GM12878 (cell line): ENCODE results near the gene CBFA2T3. TPM values are rescaled to one million over a fixed set of nuclear protein-coding genes. Genes with fewer than 3 reads are reported as not detected.

Experiments used
- ATAC-seq: fragments of 200-7000 bp; cut with Tn5 transposase; 3 replicates; pipeline ENCODE4 v1.9.1; 2020; ENCODE audit warnings: mild to moderate bottlenecking, moderate library complexity
- BruUV-seq: library from RNA; stranded (reverse); fragments of 400-500 nt; replicated peaks from 2 replicates; lab custom pipeline; 2021; lab: Mats Ljungman, UMichigan
- CTCF ChIA-PET: fragments of 300-600 bp; sonication (Branson Sonifier 250); formaldehyde crosslinking; extraction: SDS; loops from one replicate; lab custom pipeline; 2021; ENCODE audit warnings: inconsistent platforms; lab: Yijun Ruan, JAX
- POLR2A ChIA-PET: fragments of 350-600 bp; formaldehyde crosslinking; extraction: SDS; loops from one replicate; lab custom pipeline; 2021; ENCODE audit warnings: inconsistent platforms; lab: Charles Lee
- RAD21 ChIA-PET: fragments of 300-600 bp; sonication (Branson Sonifier 250); formaldehyde crosslinking; loops from one replicate; lab custom pipeline; 2023; ENCODE audit warnings: antibody characterized with exemption; ENCODE audit not compliant: unreplicated experiment; lab: Charles Lee
- SMC1A ChIA-PET: fragments of 300-600 bp; sonication (Branson Sonifier 250); formaldehyde crosslinking; loops from one replicate; lab custom pipeline; 2023; ENCODE audit not compliant: unreplicated experiment, uncharacterized antibody; lab: Charles Lee
- DNase-seq: peaks from one replicate; pipeline ENCODE4 v3.0.0-alpha.2; 2011; ENCODE audit warnings: low read depth, low spot score
- FAIRE-seq: peaks from 3 replicates; lab custom pipeline; 2011; peaks lifted over from hg19 to GRCh38; lab: Jason Lieb, UNC
- H2AFZ ChIP-seq: 2 replicates; pipeline ENCODE4 v1.6.0; 2011; ENCODE audit warnings: low read depth, low read length, control low read depth; ENCODE audit not compliant: control insufficient read depth
- H3K27ac ChIP-seq: 2 replicates; pipeline ENCODE4 v1.5.1; 2011; ENCODE audit warnings: control low read depth; ENCODE audit not compliant: control insufficient read depth, insufficient read depth
- H3K27me3 ChIP-seq, 2 experiments: replicated peaks in 1 of 2; 2 replicates each; pipeline versions ENCODE4 v1.6.0 to v1.6.1; 2011; ENCODE audit warnings: low read length in 1 of 2; ENCODE audit not compliant: control insufficient read depth in 2 of 2, insufficient read depth in 2 of 2
- H3K36me3 ChIP-seq, 2 experiments: 2 replicates each; pipeline ENCODE4 v1.5.1; 2011; ENCODE audit warnings: low read length in 1 of 2; ENCODE audit not compliant: control insufficient read depth in 2 of 2, insufficient read depth in 2 of 2
- H3K4me1 ChIP-seq: 2 replicates; pipeline ENCODE4 v1.6.1; 2011; ENCODE audit warnings: mild to moderate bottlenecking, low read length, moderate library complexity, mixed read lengths; ENCODE audit not compliant: control insufficient read depth, insufficient read depth
- H3K4me2 ChIP-seq: 2 replicates; pipeline ENCODE4 v1.6.0; 2011; ENCODE audit warnings: control low read depth; ENCODE audit not compliant: control insufficient read depth, insufficient read depth
- H3K4me3 ChIP-seq: fragments of 200-600 bp; sonication (generic); 2 replicates; pipeline ENCODE4 v1.5.1; 2016
- H3K79me2 ChIP-seq: 2 replicates; pipeline ENCODE4 v1.6.0; 2011; ENCODE audit warnings: low read length; ENCODE audit not compliant: control insufficient read depth, insufficient read depth
- H3K9ac ChIP-seq: 2 replicates; pipeline ENCODE4 v1.8.0; 2011; ENCODE audit warnings: low read length, control low read depth, mixed read lengths; ENCODE audit not compliant: control insufficient read depth, insufficient read depth
- H3K9me3 ChIP-seq: replicated peaks from 3 replicates; pipeline ENCODE4 v1.5.1; 2011; ENCODE audit warnings: mild to moderate bottlenecking, low read length; ENCODE audit not compliant: control insufficient read depth, insufficient read depth
- H4K20me1 ChIP-seq: 2 replicates; pipeline ENCODE4 v1.6.0; 2011; ENCODE audit not compliant: control insufficient read depth, insufficient read depth
- BACH1 ChIP-seq: fragments of 450-650 bp; IDR thresholded peaks from 2 replicates; pipeline ENCODE4 v1.6.1; 2017; ENCODE audit warnings: mild to moderate bottlenecking, borderline replicate concordance
- BMI1 ChIP-seq: fragments of 450-650 bp; IDR thresholded peaks from 2 replicates; pipeline ENCODE4 v1.6.1; 2016; ENCODE audit warnings: mild to moderate bottlenecking, moderate library complexity, borderline replicate concordance
- CBX5 ChIP-seq: sonication (generic); IDR thresholded peaks from 2 replicates; pipeline ENCODE4 v1.6.1; 2016; ENCODE audit warnings: low read depth, moderate library complexity, mild to moderate bottlenecking, inconsistent platforms
- CEBPB ChIP-seq, 2 experiments: fragments of 150-350 bp in 1 of 2; IDR thresholded peaks; 2 replicates each; pipeline ENCODE4 v1.6.1; 2012 to 2014; ENCODE audit warnings: low read depth in 2 of 2, low read length in 2 of 2, borderline replicate concordance in 1 of 2, inconsistent platforms in 1 of 2
- GATAD2B ChIP-seq: fragments of 450-650 bp; conservative IDR thresholded peaks from 2 replicates; pipeline ENCODE4 v1.6.1; 2017; ENCODE audit warnings: low read depth, mild to moderate bottlenecking, moderate library complexity
- POU2F2 ChIP-seq: IDR thresholded peaks from 3 replicates; pipeline ENCODE4 v1.6.1; 2011; ENCODE audit warnings: low read depth, mild to moderate bottlenecking, low read length, borderline replicate concordance
- RBBP5 ChIP-seq: fragments of 200-600 bp; sonication (generic); conservative IDR thresholded peaks from 2 replicates; pipeline ENCODE4 v1.6.1; 2016
- TCF3 ChIP-seq: IDR thresholded peaks from 2 replicates; pipeline ENCODE4 v1.6.1; 2012; ENCODE audit warnings: low read depth, mild to moderate bottlenecking, low read length, borderline replicate concordance; ENCODE audit not compliant: insufficient read depth
- WGBS: methylation state at CpG from one replicate; pipeline ENCODE4 v1.1.6; 2016; ENCODE audit warnings: low lambda C conversion rate; ENCODE audit not compliant: insufficient replicate concordance, insufficient coverage; ENCODE audit errors: missing lambda C conversion rate; 5-methylcytosine and 5-hydroxymethylcytosine counted together
- in situ Hi-C: fragments of 300-500 bp; cut with MboI; formaldehyde crosslinking; loops from 9 replicates; pipeline ENCODE4 v1.14.3; 2018; ENCODE audit warnings: mixed read lengths
- intact Hi-C: fragments of 100-400 bp; cut with micrococcal nuclease; formaldehyde crosslinking; loops from one replicate; pipeline ENCODE4 v1.14.2; 2022; ENCODE audit not compliant: unreplicated experiment
- polyA plus RNA-seq, 11 experiments: library from polyadenylated mRNA; depleted of rRNA in 4 of 11; unstranded in 6 of 11; stranded (reverse) in 5 of 11; fragments of >200 nt; fragmentation: Nextera tagmentation in 4 of 11; fragmentation: Illumina TruSeq in 1 of 11; extraction: Ambion mirVana in 4 of 11; extraction: Trizol in 1 of 11; gene quantifications; 1 replicate in 1 of 11; 2 replicates in 10 of 11; pipeline versions ENCODE4 v1.2.1 to v1.2.3, GENCODE V29; 2011 to 2016; ENCODE audit warnings: inconsistent platforms in 2 of 11, missing spikeins in 2 of 11, low read depth in 1 of 11
- total RNA-seq, 4 experiments: library from RNA; depleted of rRNA in 3 of 4; stranded (reverse); fragments of >200 nt in 3 of 4; fragmentation: Illumina TruSeq in 1 of 4; extraction: Trizol in 1 of 4; gene quantifications; 2 replicates each; pipeline versions ENCODE4 v1.2.1 to v1.2.3, GENCODE V29; 2013 to 2021
- TF ChIP-seq, protein P1 (sequence below): IDR thresholded peaks from 2 replicates; pipeline ENCODE4 v1.6.1; 2011; ENCODE audit warnings: borderline replicate concordance, low read depth, mild to moderate bottlenecking, moderate library complexity, low read length; ENCODE audit not compliant: insufficient read depth, poor library complexity, severe bottlenecking
- TF ChIP-seq, protein P2 (sequence below): fragments of 450-650 bp; IDR thresholded peaks from 2 replicates; pipeline ENCODE4 v1.6.1; 2016; ENCODE audit warnings: mild to moderate bottlenecking
- TF ChIP-seq, protein P3 (sequence below): IDR thresholded peaks from 2 replicates; pipeline ENCODE4 v1.6.1; 2012; ENCODE audit warnings: low read depth, low read length, improper control_type of control experiment
- TF ChIP-seq, protein P4 (sequence below): IDR thresholded peaks from 2 replicates; pipeline ENCODE4 v1.6.1; 2012; ENCODE audit warnings: low read depth, low read length, improper control_type of control experiment
- TF ChIP-seq, protein P5 (sequence below): fragments of 450-650 bp; IDR thresholded peaks from 2 replicates; pipeline ENCODE4 v1.6.1; 2017; ENCODE audit warnings: antibody characterized with exemption, mild to moderate bottlenecking, moderate library complexity

Gene CBFA2T3
- total and polyA plus RNA-seq, 10 of the 15 experiments (the other 5 are each of a cell fraction or from before 2014, with no cell fraction given), result 0.69 to 42.6 (median 4.5) TPM

DNA sequence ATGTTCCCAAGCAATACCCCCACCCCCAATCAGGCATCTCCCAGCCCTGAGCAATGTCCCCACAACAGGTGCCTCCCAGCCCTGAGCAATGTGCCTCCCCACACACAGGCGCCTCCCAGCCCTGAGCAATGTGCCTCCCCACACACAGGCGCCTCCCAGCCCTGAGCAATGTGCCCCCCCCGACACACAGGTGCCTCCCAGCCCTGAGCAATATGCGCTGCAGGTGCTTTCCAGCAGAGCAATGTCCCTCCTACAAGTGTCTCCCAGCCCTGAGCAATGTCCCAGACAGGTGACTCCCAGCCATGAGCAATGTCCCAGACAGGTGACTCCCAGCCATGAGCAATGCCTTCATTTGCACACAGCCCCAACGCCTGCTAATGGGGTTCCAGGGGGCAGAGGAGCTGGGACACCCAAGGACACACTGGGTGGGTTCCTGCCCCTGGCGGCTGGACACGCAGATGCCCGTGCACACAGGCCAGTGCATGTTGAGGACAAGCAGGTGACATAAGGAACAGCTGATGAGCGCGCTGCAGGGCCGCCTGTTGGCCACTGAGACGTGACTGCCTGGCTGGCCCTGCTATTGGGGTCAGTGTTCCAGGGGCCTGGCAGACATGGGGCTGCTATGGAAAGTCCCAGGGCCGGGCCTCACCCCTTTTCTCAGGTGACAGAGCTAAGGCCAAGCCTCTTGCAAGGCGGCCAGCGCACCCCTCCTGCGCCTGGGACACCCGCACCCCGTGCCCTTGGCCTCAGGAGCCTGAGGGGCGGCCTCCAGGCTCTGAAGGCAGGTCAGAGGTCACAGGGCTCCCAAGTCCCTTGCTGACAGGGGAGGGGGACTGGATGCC is 83.7 kb downstream of the CBFA2T3 start (continued):
- TF ChIP-seq, protein P1, sequence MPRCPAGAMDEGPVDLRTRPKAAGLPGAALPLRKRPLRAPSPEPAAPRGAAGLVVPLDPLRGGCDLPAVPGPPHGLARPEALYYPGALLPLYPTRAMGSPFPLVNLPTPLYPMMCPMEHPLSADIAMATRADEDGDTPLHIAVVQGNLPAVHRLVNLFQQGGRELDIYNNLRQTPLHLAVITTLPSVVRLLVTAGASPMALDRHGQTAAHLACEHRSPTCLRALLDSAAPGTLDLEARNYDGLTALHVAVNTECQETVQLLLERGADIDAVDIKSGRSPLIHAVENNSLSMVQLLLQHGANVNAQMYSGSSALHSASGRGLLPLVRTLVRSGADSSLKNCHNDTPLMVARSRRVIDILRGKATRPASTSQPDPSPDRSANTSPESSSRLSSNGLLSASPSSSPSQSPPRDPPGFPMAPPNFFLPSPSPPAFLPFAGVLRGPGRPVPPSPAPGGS, result peak; percentile 94
- TF ChIP-seq TCF3, result 0 out of 2 replicates have a peak, but pooled peaks have one; percentile 58
- TF ChIP-seq, protein P2, sequence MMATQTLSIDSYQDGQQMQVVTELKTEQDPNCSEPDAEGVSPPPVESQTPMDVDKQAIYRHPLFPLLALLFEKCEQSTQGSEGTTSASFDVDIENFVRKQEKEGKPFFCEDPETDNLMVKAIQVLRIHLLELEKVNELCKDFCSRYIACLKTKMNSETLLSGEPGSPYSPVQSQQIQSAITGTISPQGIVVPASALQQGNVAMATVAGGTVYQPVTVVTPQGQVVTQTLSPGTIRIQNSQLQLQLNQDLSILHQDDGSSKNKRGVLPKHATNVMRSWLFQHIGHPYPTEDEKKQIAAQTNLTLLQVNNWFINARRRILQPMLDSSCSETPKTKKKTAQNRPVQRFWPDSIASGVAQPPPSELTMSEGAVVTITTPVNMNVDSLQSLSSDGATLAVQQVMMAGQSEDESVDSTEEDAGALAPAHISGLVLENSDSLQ, result no peak

DNA sequence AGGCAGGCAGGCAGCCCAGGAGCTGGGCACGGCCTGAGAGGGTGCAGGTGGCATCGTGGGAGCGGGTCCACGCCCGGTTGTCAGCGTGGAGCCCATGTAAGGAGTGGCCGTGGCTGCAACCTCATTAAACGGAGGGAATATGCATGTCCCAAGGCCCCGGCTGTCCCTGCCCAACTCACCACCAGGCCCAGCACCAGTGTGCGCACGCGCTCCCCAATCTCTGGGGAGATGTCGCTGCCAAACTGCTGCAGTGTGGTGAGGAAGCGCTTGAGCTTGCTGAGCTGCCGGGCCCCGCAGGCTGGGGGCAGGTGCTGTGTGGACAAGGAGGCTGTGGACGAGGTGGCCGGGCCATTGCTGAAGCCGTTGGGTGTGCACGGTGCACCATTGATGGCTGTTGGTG is 84.9 kb downstream of the CBFA2T3 start:
- WGBS, result 95% methylated on average over 20 of the region's 20 CpGs
- no peak for ATAC-seq
- RAD21 ChIA-PET, result no interaction called here
- Histone ChIP-seq H3K27me3 (no peaks in the 10 kb centered on the region), H3K4me2 (no peak overlapping the region), H2AFZ (no peak overlapping the region), H3K36me3 (peaks cover 1 to 4% of the 10 kb centered on the region in 2 experiments; a peak in 3 of 4 replicates), H3K4me3 (no peak overlapping the region), H4K20me1 (no peaks in the 10 kb centered on the region), H3K79me2 (no peaks in the 10 kb centered on the region), H3K4me1 (no peaks in the 10 kb centered on the region), H3K9ac (no peak overlapping the region)
- in situ Hi-C loops, result no loop called here
- no peak for DNase-seq
- intact Hi-C loops, result no loop called here
- POLR2A ChIA-PET, result no interaction called here
- SMC1A ChIA-PET, result no interaction called here
- CTCF ChIA-PET, result no interaction called here
- FAIRE-seq, result no peak
- no peak for TF ChIP-seq BMI1
- no peak for TF ChIP-seq CBX5
- TF ChIP-seq BACH1, result no peak
- TF ChIP-seq POU2F2, result no peak
- no peak for TF ChIP-seq GATAD2B
- TF ChIP-seq CEBPB (IDR thresholded peaks at IDR 0.05; ENCODE audit: borderline replicate concordance in 1 of 2, low read depth in 2 of 2, low read length in 2 of 2), result no peak
- TF ChIP-seq, protein P3, sequence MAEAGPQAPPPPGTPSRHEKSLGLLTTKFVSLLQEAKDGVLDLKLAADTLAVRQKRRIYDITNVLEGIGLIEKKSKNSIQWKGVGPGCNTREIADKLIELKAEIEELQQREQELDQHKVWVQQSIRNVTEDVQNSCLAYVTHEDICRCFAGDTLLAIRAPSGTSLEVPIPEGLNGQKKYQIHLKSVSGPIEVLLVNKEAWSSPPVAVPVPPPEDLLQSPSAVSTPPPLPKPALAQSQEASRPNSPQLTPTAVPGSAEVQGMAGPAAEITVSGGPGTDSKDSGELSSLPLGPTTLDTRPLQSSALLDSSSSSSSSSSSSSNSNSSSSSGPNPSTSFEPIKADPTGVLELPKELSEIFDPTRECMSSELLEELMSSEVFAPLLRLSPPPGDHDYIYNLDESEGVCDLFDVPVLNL, result no peak
- TF ChIP-seq, protein P4, sequence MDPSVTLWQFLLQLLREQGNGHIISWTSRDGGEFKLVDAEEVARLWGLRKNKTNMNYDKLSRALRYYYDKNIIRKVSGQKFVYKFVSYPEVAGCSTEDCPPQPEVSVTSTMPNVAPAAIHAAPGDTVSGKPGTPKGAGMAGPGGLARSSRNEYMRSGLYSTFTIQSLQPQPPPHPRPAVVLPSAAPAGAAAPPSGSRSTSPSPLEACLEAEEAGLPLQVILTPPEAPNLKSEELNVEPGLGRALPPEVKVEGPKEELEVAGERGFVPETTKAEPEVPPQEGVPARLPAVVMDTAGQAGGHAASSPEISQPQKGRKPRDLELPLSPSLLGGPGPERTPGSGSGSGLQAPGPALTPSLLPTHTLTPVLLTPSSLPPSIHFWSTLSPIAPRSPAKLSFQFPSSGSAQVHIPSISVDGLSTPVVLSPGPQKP, result no peak
- TF ChIP-seq, protein P5, sequence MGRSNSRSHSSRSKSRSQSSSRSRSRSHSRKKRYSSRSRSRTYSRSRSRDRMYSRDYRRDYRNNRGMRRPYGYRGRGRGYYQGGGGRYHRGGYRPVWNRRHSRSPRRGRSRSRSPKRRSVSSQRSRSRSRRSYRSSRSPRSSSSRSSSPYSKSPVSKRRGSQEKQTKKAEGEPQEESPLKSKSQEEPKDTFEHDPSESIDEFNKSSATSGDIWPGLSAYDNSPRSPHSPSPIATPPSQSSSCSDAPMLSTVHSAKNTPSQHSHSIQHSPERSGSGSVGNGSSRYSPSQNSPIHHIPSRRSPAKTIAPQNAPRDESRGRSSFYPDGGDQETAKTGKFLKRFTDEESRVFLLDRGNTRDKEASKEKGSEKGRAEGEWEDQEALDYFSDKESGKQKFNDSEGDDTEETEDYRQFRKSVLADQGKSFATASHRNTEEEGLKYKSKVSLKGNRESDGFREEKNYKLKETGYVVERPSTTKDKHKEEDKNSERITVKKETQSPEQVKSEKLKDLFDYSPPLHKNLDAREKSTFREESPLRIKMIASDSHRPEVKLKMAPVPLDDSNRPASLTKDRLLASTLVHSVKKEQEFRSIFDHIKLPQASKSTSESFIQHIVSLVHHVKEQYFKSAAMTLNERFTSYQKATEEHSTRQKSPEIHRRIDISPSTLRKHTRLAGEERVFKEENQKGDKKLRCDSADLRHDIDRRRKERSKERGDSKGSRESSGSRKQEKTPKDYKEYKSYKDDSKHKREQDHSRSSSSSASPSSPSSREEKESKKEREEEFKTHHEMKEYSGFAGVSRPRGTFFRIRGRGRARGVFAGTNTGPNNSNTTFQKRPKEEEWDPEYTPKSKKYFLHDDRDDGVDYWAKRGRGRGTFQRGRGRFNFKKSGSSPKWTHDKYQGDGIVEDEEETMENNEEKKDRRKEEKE, result no peak
- TF ChIP-seq RBBP5, result no peak
- TF ChIP-seq, all 136 proteins: peak for 0
- no peak overlapping the region for H3K27ac ChIP-seq
- BruUV-seq, result no TSS peak
- H3K9me3 ChIP-seq, result no peaks in the 10 kb centered on the region
